ENCODE measurements around the gene CFAP54. TPM values are rescaled to one million over a fixed set of nuclear protein-coding genes. Genes with fewer than 3 reads are reported as not detected.

Gene CFAP54
- total RNA-seq = 0.44 and 0.64 TPM in 2 replicates

- no peaks in the 10 kb centered on the region for H3K36me3 Mint-ChIP-seq (ENCODE audit: low read depth)
- DNase-seq (peak; percentile 91), ATAC-seq (ENCODE audit: low read depth) (peak; percentile 90)
- CTCF ChIA-PET = interaction anchor here (0.6 to 2.3 kb wide), 7 partner anchors 8 to 279 kb away, joined by 3 to 18 read pairs (median 3); partner anchors contain the start of gene CDK17
- POLR2A ChIA-PET = interaction anchor here (0.6 to 2.0 kb wide), 5 partner anchors 27 to 249 kb away, joined by 3 to 15 read pairs (median 3); partner anchors contain the start of gene CDK17
- H3K4me3 Mint-ChIP-seq = peak within 1 kb of the TSS; percentile 90
- no peaks in the 10 kb centered on the region for H3K9me3 Mint-ChIP-seq
- no peaks in the 10 kb centered on the region for H3K27me3 Mint-ChIP-seq
- peak; percentile 65 for TF ChIP-seq CTCF (IDR thresholded peaks at IDR 0.05)
- H3K4me1 Mint-ChIP-seq = peaks cover 22% of the 10 kb centered on the region
- peak within 1 kb of the TSS; percentile 82 for H3K27ac Mint-ChIP-seq
- intact Hi-C loops (cut with micrococcal nuclease) = loop anchor here (1.0 to 5.0 kb wide), 7 partner anchors 13 to 295 kb away; partner anchors contain the start of gene ELK3
Measured at GRCh38 chr12:96489392-96490056, at the start of gene CFAP54. Gene CFAP54, plus strand, starts transcription at chr12:96489577. Its CDS starts 33 bp downstream, at chr12:96489610.

- H3K27ac Mint-ChIP-seq = no peak overlapping the region
- no peaks in the 10 kb centered on the region for H3K9me3 Mint-ChIP-seq
- H3K4me1 Mint-ChIP-seq = peaks cover 16% of the 10 kb centered on the region
- ATAC-seq (ENCODE audit: low read depth) (no peak), DNase-seq (no peak)
- CTCF ChIA-PET = no interaction called here
- no peak overlapping the region for H3K4me3 Mint-ChIP-seq
- no peaks in the 10 kb centered on the region for H3K36me3 Mint-ChIP-seq (ENCODE audit: low read depth)
- POLR2A ChIA-PET = no interaction called here
- no peaks in the 10 kb centered on the region for H3K27me3 Mint-ChIP-seq
- intact Hi-C loops (cut with micrococcal nuclease) = no loop called here
- TF ChIP-seq CTCF (IDR thresholded peaks at IDR 0.05) = no peak
Measured at GRCh38 chr12:96441816-96442215, 47.6 kb upstream of the CFAP54 start.

GRCh38 chr12:96442906-96443305 lies 46.5 kb upstream of the CFAP54 start:
- intact Hi-C loops (cut with micrococcal nuclease) = no loop called here
- CTCF ChIA-PET = no interaction called here
- peaks cover 16% of the 10 kb centered on the region for H3K4me1 Mint-ChIP-seq

GRCh38 chr12:96444399-96444798 lies 45.0 kb upstream of the CFAP54 start:
- Mint-ChIP-seq H3K27me3 (no peaks in the 10 kb centered on the region), H3K4me3 (no peak overlapping the region), H3K4me1 (peaks cover 16% of the 10 kb centered on the region), H3K36me3 (ENCODE audit: low read depth) (no peaks in the 10 kb centered on the region), H3K27ac (no peak overlapping the region), H3K9me3 (no peaks in the 10 kb centered on the region)
- intact Hi-C loops (cut with micrococcal nuclease) = no loop called here
- no peak for TF ChIP-seq CTCF (IDR thresholded peaks at IDR 0.05)
- DNase-seq = no peak
- no peak for ATAC-seq (ENCODE audit: low read depth)
- ChIA-PET CTCF (no interaction called here), POLR2A (interaction anchor here (0.7 kb wide), 3 partner anchors 18 to 41 kb away, joined by 3 to 6 read pairs (median 4); no protein-coding TSS in a partner anchor)

More at GRCh38 chr12:96442906-96443305, 46.5 kb upstream of the CFAP54 start:
- DNase-seq (no peak), ATAC-seq (ENCODE audit: low read depth) (no peak)
- H3K27ac Mint-ChIP-seq = no peak overlapping the region
- POLR2A ChIA-PET = no interaction called here
- H3K36me3 Mint-ChIP-seq (ENCODE audit: low read depth) = no peaks in the 10 kb centered on the region
- no peak for TF ChIP-seq CTCF (IDR thresholded peaks at IDR 0.05)
- no peaks in the 10 kb centered on the region for H3K9me3 Mint-ChIP-seq
- H3K4me3 Mint-ChIP-seq = no peak overlapping the region
- H3K27me3 Mint-ChIP-seq = no peaks in the 10 kb centered on the region

Data from activated B cell treated with CpG ODN at 0.5 μM for 24 hours (primary cell).